Stomach (tissue), 9 donors: ENCODE data around the gene ATAD1. TPM values are rescaled to one million over a fixed set of nuclear protein-coding genes. Genes with fewer than 3 reads are reported as not detected.

Source experiments
- DNase-seq, 2 donors: peaks; one replicate each; pipeline versions ENCODE4 v3.0.0 to v3.0.0-alpha.2; 2013 to 2019
- H3K27ac ChIP-seq, 5 donors: fragments of 200-600 bp in 4 of 5; sonication (generic) in 4 of 5; one replicate each; pipeline ENCODE4 v1.5.1; 2013 to 2019; ENCODE audit warnings: mild to moderate bottlenecking in 1 of 5, moderate library complexity in 1 of 5
- H3K27me3 ChIP-seq, 3 donors: fragments of 200-600 bp; sonication (generic); one replicate each; pipeline ENCODE4 v1.5.1; 2017 to 2019; ENCODE audit warnings: mixed run types in 1 of 3
- H3K36me3 ChIP-seq, 4 donors: fragments of 200-600 bp; sonication (generic); 1 replicate in 3 of 4; 2 replicates in 1 of 4; pipeline ENCODE4 v1.5.1; 2016 to 2019
- H3K4me1 ChIP-seq, 4 donors: fragments of 200-600 bp; sonication (generic); one replicate each; pipeline ENCODE4 v1.5.1; 2016 to 2019
- H3K4me3 ChIP-seq, 4 donors: fragments of 200-600 bp; sonication (generic) in 3 of 4; one replicate each; pipeline ENCODE4 v1.5.1; 2016 to 2019; ENCODE audit warnings: mild to moderate bottlenecking in 1 of 4
- H3K9me3 ChIP-seq, 4 donors: fragments of 200-600 bp; sonication (generic); one replicate each; pipeline ENCODE4 v1.5.1; 2016 to 2019
- CTCF ChIP-seq, 7 experiments: fragments of 450-650 bp in 4 of 7; fragments of 200-600 bp in 3 of 7; sonication (generic) in 3 of 7; IDR thresholded peaks; one replicate each; pipeline ENCODE4 v1.5.1; 2016 to 2019; ENCODE audit warnings: antibody characterized with exemption in 7 of 7, control low read depth in 2 of 7, mild to moderate bottlenecking in 1 of 7
- EP300 ChIP-seq: sonication (generic); formaldehyde crosslinking; IDR thresholded peaks from one replicate; pipeline ENCODE4 v1.6.1; 2017; ENCODE audit warnings: antibody characterized with exemption
- POLR2A ChIP-seq, 4 donors: fragments of 450-650 bp; IDR thresholded peaks; one replicate each; pipeline ENCODE4 v1.6.1; 2016; ENCODE audit warnings: antibody characterized with exemption in 4 of 4, control low read depth in 2 of 4, mild to moderate bottlenecking in 1 of 4, moderate library complexity in 1 of 4
- POLR2AphosphoS5 ChIP-seq, 3 donors: sonication (generic); formaldehyde crosslinking; IDR thresholded peaks; one replicate each; pipeline ENCODE4 v1.6.1; 2016; ENCODE audit warnings: antibody characterized with exemption in 3 of 3
- WGBS, 5 donors: extraction: QIAGEN DNeasy Blood & Tissue Kit in 3 of 5; methylation state at CpG; one replicate each; pipeline versions ENCODE4 v1.1.5 to v1.1.7; 2013 to 2018; 5-methylcytosine and 5-hydroxymethylcytosine counted together
- intact Hi-C: fragments of 100-400 bp; cut with DNase I; formaldehyde crosslinking; loops from one replicate; pipeline ENCODE4 v1.15.1; 2023; ENCODE audit warnings: low total_unique reads
- polyA plus RNA-seq, 3 donors: library from polyadenylated mRNA; stranded (reverse); fragments of 200-250 nt; gene quantifications; one replicate each; pipeline ENCODE4 v1.2.3, GENCODE V29; 2013
- total RNA-seq, 5 donors: library from RNA; depleted of rRNA; stranded (reverse); fragments of >200 nt; gene quantifications; one replicate each; pipeline versions ENCODE4 v1.1.0 to v1.2.3, GENCODE V29; 2014 to 2016
- donor health status: healthy with polysubstance abuse.
- donor health status: Bipolar disorder and iron deficiency.
- donor health status: healthy.

Gene ATAD1
- total and polyA plus RNA-seq, 8 donors, result 7.0 to 61.7 (median 13.8) TPM

DNA sequence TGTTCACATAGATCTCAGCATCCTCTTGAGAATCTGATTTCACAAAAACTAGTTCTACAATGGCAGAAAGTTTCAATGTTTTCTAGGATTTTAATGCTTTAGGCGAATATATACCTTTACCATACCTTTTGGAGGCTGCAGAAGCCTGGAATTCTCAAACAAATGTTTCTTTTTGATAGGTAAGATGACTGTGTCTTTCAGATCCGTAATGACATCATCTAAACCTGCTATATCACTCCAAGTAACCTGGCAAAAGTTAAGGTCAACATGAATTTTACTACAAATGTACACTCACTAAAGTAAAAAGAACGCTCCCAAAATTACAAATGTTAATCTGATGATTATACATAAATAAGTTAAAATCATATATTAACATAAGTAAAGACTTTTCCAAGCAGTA lies 27.8 kb downstream of the ATAD1 start:
- H3K4me1 ChIP-seq, result peaks cover 0 to 7% (median 7%) of the 10 kb centered on the region in 4 donors

DNA sequence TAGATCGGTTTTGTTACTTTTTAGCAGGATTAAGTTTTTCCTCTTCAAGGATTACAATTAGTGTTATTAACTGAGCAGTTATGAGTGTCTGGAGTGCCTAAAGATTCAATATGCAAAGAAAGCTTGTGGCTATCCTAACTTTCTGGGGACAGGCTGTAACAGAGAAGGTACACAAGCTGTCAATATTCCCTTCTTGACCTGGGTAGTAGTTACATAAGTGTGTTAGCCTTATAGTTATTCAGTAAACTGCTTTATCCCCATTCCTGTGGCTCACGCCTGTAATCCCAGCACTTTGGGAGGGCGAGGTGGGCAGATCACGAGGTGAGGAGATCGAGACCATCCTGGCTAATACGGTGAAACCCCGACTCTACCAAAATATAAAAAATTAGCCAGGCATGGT lies 31.6 kb downstream of the ATAD1 start:
- 93 to 98% (median 95%) methylated on average over 7 of the region's 7 CpGs for WGBS, 5 donors

More for the DNA sequence above, 27.8 kb downstream of the ATAD1 start:
- no peaks in the 10 kb centered on the region for H3K9me3 ChIP-seq
- DNase-seq, result no peak
- peaks cover 0 to 43% (median 34%) of the 10 kb centered on the region in 4 donors for H3K36me3 ChIP-seq
- no peak overlapping the region for H3K27ac ChIP-seq
- intact Hi-C loops, result no loop called here
- 70 to 94% (median 89%) methylated on average over 3 of the region's 3 CpGs for WGBS, 5 donors
- no peaks in the 10 kb centered on the region for H3K27me3 ChIP-seq
- H3K4me3 ChIP-seq, result no peak overlapping the region
- no peak for TF ChIP-seq CTCF (IDR thresholded peaks at IDR 0.05)

DNA sequence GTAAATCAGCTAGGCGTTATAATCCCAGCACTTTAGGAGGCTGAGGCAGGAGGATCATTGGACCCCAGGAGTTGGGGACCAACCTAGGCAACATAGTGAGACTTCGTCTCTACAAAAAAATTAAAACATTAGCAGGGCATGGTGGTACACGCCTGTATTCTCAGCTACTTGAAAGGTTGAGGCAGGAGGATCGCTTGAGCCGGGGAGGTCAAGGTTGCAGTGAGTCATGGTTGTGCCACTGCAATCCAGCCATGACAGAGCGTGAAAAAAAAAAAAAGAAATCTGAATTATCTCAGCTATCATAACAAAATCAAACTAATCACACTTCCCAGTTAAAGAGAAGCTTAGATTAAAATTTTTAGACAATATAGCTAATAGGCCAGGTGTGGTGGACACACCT lies 35.3 kb downstream of the ATAD1 start:
- Histone ChIP-seq H3K4me3 (no peak overlapping the region), H3K4me1 (no peaks in the 10 kb centered on the region), H3K9me3 (no peaks in the 10 kb centered on the region), H3K36me3 (peaks cover 0 to 65% (median 54%) of the 10 kb centered on the region in 4 donors), H3K27ac (no peak overlapping the region), H3K27me3 (no peaks in the 10 kb centered on the region)
- TF ChIP-seq CTCF (IDR thresholded peaks at IDR 0.05) (no peak), POLR2AphosphoS5 (IDR thresholded peaks at IDR 0.05) (no peak), EP300 (no peak), POLR2A (IDR thresholded peaks at IDR 0.05) (no peak)
- intact Hi-C loops, result no loop called here
- 91 to 96% (median 95%) methylated on average over 6 of the region's 6 CpGs for WGBS, 5 donors
- DNase-seq, result no peak

More for the DNA sequence above, 31.6 kb downstream of the ATAD1 start:
- Histone ChIP-seq H3K4me3 (no peak overlapping the region), H3K27me3 (no peaks in the 10 kb centered on the region), H3K36me3 (peaks cover 0 to 55% (median 49%) of the 10 kb centered on the region in 4 donors), H3K4me1 (peaks cover 0 to 7% (median 7%) of the 10 kb centered on the region in 4 donors), H3K27ac (no peak overlapping the region), H3K9me3 (no peaks in the 10 kb centered on the region)
- TF ChIP-seq EP300 (no peak), CTCF (IDR thresholded peaks at IDR 0.05) (no peak), POLR2AphosphoS5 (IDR thresholded peaks at IDR 0.05) (no peak), POLR2A (IDR thresholded peaks at IDR 0.05) (no peak)
- intact Hi-C loops, result no loop called here
- DNase-seq, result no peak

GRCh38 chr10:87781545-87781944 lies 36.5 kb downstream of the ATAD1 start:
- no peaks in the 10 kb centered on the region for H3K9me3 ChIP-seq
- intact Hi-C loops, result no loop called here
- H3K27ac ChIP-seq, result no peak overlapping the region
- peaks cover 0 to under 1% (median 0%) of the 10 kb centered on the region in 4 donors for H3K4me1 ChIP-seq
- no peak for DNase-seq
- no peaks in the 10 kb centered on the region for H3K27me3 ChIP-seq
- TF ChIP-seq POLR2A (IDR thresholded peaks at IDR 0.05) (no peak), EP300 (no peak), CTCF (IDR thresholded peaks at IDR 0.05) (no peak), POLR2AphosphoS5 (IDR thresholded peaks at IDR 0.05) (no peak)
- 96 to 100% (median 100%) methylated on average over 2 of the region's 2 CpGs for WGBS, 5 donors
- H3K4me3 ChIP-seq, result no peak overlapping the region
- H3K36me3 ChIP-seq, result peaks cover 0 to 56% (median 49%) of the 10 kb centered on the region in 4 donors
